ENCODE measurements around the gene OR51T1. TPM values are rescaled to one million over a fixed set of nuclear protein-coding genes. Genes with fewer than 3 reads are reported as not detected.

Gene OR51T1
- total RNA-seq, 3 donors from 2014 or later: not detected

DNA sequence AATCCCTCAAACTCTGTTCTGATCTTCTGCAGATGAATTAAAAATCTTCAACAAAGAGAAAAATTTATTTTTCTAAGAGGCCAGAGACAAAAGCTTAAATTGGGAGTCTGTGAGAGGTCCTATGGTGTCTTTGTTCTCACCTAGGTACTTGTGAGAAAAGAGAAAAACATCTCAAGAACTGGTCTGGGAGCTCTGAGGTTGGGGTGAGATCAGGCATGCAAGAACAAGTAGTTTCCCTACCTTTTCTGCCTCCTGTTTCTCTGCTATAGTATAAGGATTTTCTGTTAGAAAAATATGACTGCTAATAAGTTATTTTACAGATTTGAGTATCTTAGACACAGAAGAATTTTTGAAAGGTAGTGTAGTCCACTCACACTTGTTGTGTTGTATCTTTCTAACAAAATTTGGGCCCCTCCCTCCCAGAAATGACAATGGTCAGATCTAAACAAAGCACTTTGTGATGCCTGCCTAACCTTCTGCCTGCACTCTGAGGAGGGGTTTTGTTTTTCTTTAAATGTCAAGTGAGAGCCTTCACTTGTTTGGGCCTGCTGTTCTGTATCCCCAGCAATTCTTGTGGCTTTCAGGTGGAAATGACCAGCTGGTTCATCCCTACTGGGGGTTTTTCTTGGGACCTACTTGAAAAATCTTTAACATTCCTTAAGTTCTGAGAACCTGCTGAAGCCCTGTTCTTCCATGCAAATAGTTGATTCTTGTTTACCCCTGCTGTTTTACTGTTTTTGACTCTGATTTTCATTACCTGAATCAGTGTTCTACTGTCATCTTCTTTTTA is 19.1 kb upstream of the OR51T1 start:
- intact Hi-C loops (cut with DNase I; ENCODE audit: low total_unique reads): no loop called here
- Histone ChIP-seq H3K27me3 (no peaks in the 10 kb centered on the region), H3K4me3 (no peak overlapping the region), H3K4me1 (no peaks in the 10 kb centered on the region), H3K9me3 (peaks cover 0 to 13% of the 10 kb centered on the region in 2 donors), H3K27ac (no peak overlapping the region), H3K36me3 (no peaks in the 10 kb centered on the region)
- TF ChIP-seq, protein P1, sequence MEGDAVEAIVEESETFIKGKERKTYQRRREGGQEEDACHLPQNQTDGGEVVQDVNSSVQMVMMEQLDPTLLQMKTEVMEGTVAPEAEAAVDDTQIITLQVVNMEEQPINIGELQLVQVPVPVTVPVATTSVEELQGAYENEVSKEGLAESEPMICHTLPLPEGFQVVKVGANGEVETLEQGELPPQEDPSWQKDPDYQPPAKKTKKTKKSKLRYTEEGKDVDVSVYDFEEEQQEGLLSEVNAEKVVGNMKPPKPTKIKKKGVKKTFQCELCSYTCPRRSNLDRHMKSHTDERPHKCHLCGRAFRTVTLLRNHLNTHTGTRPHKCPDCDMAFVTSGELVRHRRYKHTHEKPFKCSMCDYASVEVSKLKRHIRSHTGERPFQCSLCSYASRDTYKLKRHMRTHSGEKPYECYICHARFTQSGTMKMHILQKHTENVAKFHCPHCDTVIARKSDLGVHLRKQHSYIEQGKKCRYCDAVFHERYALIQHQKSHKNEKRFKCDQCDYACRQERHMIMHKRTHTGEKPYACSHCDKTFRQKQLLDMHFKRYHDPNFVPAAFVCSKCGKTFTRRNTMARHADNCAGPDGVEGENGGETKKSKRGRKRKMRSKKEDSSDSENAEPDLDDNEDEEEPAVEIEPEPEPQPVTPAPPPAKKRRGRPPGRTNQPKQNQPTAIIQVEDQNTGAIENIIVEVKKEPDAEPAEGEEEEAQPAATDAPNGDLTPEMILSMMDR (IDR thresholded peaks at IDR 0.05): no peak
- TF ChIP-seq POLR2AphosphoS5 (IDR thresholded peaks at IDR 0.05): no peak
- TF ChIP-seq POLR2A (IDR thresholded peaks at IDR 0.05): no peak
- no peak for DNase-seq (ENCODE audit: low spot score in 2 of 2)

DNA sequence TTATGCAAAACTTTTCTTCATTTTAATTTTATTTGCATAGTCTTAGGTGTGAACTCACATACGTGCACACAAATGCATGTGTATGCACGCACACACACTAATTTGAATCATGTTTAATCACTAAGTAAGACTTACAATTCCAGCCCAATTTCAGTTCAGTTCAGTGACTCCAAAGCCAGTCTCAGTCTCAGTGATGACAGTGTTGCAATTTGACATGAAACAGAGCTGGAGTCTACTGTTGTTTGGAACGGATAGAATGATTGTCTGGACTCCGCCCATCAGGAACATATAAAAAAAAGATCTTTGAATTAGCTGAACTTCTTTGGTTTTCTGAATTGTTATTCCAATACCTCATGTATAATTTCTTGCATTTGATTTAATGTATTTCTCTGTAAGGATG is 17.8 kb upstream of the OR51T1 start:
- H3K27me3 ChIP-seq: no peaks in the 10 kb centered on the region

DNA sequence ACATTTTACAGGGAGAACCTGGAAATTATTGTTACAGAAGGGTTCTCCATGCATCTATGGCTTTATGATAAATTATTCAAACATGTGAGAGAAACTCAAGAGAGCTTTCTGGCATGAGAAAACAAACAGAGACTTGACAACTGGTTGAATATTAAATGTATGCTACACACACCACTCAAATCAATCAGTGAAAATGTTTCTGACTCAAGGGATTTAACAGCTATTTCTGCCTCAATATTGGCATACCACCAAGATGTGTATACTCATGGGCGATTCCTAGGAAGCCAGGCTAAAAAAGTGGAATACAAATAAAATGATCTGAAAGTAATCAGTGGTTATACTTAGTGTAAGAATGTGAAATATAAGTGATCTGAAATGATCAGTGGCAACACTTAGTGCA is 15.8 kb upstream of the OR51T1 start:
- Histone ChIP-seq H3K4me3 (no peak overlapping the region), H3K4me1 (no peaks in the 10 kb centered on the region), H3K27me3 (no peaks in the 10 kb centered on the region), H3K36me3 (no peaks in the 10 kb centered on the region), H3K9me3 (peaks cover 0 to 13% of the 10 kb centered on the region in 2 donors), H3K27ac (no peak overlapping the region)
- intact Hi-C loops (cut with DNase I; ENCODE audit: low total_unique reads): no loop called here
- TF ChIP-seq, protein P1 (IDR thresholded peaks at IDR 0.05): no peak
- TF ChIP-seq POLR2AphosphoS5 (IDR thresholded peaks at IDR 0.05): no peak
- no peak for TF ChIP-seq POLR2A (IDR thresholded peaks at IDR 0.05)
- DNase-seq (ENCODE audit: low spot score in 2 of 2): no peak

More for the DNA sequence above, 17.8 kb upstream of the OR51T1 start:
- Histone ChIP-seq H3K4me3 (no peak overlapping the region), H3K36me3 (no peaks in the 10 kb centered on the region), H3K27ac (no peak overlapping the region), H3K9me3 (peaks cover 0 to 13% of the 10 kb centered on the region in 2 donors), H3K4me1 (no peaks in the 10 kb centered on the region)
- TF ChIP-seq POLR2A (IDR thresholded peaks at IDR 0.05) (no peak), POLR2AphosphoS5 (IDR thresholded peaks at IDR 0.05) (no peak)
- TF ChIP-seq, protein P1 (IDR thresholded peaks at IDR 0.05): no peak
- intact Hi-C loops (cut with DNase I; ENCODE audit: low total_unique reads): no loop called here
- no peak for DNase-seq (ENCODE audit: low spot score in 2 of 2)

DNA sequence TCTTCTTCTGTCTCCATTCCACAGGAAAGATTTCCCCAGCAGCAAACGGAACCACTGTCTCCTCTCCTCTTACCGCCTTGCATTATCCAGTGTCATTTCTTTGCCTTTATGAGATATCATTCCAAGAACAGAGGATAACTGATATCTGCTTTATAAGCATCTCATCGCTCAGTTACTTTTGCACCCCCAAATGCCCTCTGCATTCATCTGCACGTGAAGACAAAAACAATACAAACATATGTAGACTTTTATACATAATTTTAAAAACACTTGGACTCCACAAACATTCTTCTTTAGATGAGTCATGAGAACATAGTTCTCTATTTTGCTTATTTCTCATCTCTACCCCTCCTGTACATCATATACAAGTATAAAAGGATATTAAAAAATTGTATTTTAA is 512 bp upstream of the OR51T1 start:
- H3K36me3 ChIP-seq: no peaks in the 10 kb centered on the region
- H3K9me3 ChIP-seq: no peaks in the 10 kb centered on the region
- intact Hi-C loops (cut with DNase I; ENCODE audit: low total_unique reads): no loop called here
- TF ChIP-seq POLR2A (IDR thresholded peaks at IDR 0.05) (no peak), POLR2AphosphoS5 (IDR thresholded peaks at IDR 0.05) (no peak)
- TF ChIP-seq, protein P1 (IDR thresholded peaks at IDR 0.05): no peak
- DNase-seq (ENCODE audit: low spot score in 2 of 2): no peak
- no peak overlapping the region for H3K4me3 ChIP-seq
- H3K27me3 ChIP-seq: peaks cover 0 to 5% of the 10 kb centered on the region in 2 donors
- H3K27ac ChIP-seq: no peak overlapping the region
- no peaks in the 10 kb centered on the region for H3K4me1 ChIP-seq

DNA sequence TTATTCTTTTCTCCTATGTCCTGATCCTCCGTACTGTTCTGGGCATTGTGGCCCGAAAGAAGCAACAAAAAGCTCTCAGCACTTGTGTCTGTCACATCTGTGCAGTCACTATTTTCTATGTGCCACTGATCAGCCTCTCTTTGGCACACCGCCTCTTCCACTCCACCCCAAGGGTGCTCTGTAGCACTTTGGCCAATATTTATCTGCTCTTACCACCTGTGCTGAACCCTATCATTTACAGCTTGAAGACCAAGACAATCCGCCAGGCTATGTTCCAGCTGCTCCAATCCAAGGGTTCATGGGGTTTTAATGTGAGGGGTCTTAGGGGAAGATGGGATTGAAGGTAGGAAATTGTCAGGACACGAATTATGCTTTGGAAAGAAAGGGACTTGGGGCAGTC is 843 bp downstream of the OR51T1 start:
- DNase-seq (ENCODE audit: low spot score in 2 of 2): no peak
- intact Hi-C loops (cut with DNase I; ENCODE audit: low total_unique reads): no loop called here
- no peak overlapping the region for H3K27ac ChIP-seq
- no peak for TF ChIP-seq POLR2AphosphoS5 (IDR thresholded peaks at IDR 0.05)
- TF ChIP-seq, protein P1 (IDR thresholded peaks at IDR 0.05): no peak
- TF ChIP-seq POLR2A (IDR thresholded peaks at IDR 0.05): no peak
- no peaks in the 10 kb centered on the region for H3K4me1 ChIP-seq
- H3K36me3 ChIP-seq: no peaks in the 10 kb centered on the region
- H3K9me3 ChIP-seq: no peaks in the 10 kb centered on the region
- no peak overlapping the region for H3K4me3 ChIP-seq
- H3K27me3 ChIP-seq: peaks cover 0 to 5% of the 10 kb centered on the region in 2 donors
